K562 (cell line): ENCODE measurements around the gene CAPZB. TPM values are rescaled to one million over a fixed set of nuclear protein-coding genes. Genes with fewer than 3 reads are reported as not detected.
A peak's percentile ranks its signal among the peaks of the same experiment; 100 is the strongest.

ENCODE experiments used
- CREM ChIP-seq: IDR thresholded peaks from 2 replicates; pipeline ENCODE4 v1.6.1; 2014; ENCODE audit warnings: antibody characterized with exemption, low read depth
- E2F3 ChIP-seq: fragments of 250-450 bp; sonication (Bioruptor Pico); IDR thresholded peaks from 2 replicates; pipeline ENCODE4 v1.4.0; 2020; ENCODE audit warnings: mild to moderate bottlenecking
- HDAC1 ChIP-seq, 2 experiments: fragments of 450-650 bp; IDR thresholded peaks; 2 replicates each; pipeline ENCODE4 v1.6.1; 2016 to 2017; ENCODE audit warnings: inconsistent platforms in 1 of 2, mild to moderate bottlenecking in 1 of 2, moderate library complexity in 1 of 2
- HMGN3 ChIP-seq: IDR thresholded peaks from 2 replicates; pipeline ENCODE4 v1.6.1; 2011; ENCODE audit warnings: borderline replicate concordance, low read depth, mild to moderate bottlenecking, mixed read lengths, low read length; ENCODE audit not compliant: insufficient read length; ENCODE audit errors: extremely low read depth
- MAFF ChIP-seq: IDR thresholded peaks from 2 replicates; pipeline ENCODE4 v1.6.1; 2012; ENCODE audit warnings: low read length, improper control_type of control experiment
- MED1 ChIP-seq: sonication (generic); formaldehyde crosslinking; IDR thresholded peaks from 2 replicates; pipeline ENCODE4 v1.8.1; 2023; ENCODE audit warnings: missing genetic modification reagents, borderline replicate concordance
- MEF2D ChIP-seq: conservative IDR thresholded peaks from 2 replicates; pipeline ENCODE4 v1.6.1; 2016; ENCODE audit warnings: low read depth, missing genetic modification characterization, missing compliant biosample characterization
- MITF ChIP-seq: IDR thresholded peaks from 2 replicates; pipeline ENCODE4 v1.6.1; 2014; ENCODE audit warnings: antibody characterized with exemption
- NONO ChIP-seq, 2 experiments: fragments of 200-400 bp in 1 of 2; fragments of 450-650 bp in 1 of 2; formaldehyde crosslinking in 1 of 2; IDR thresholded peaks; 2 replicates each; pipeline ENCODE4 v1.6.1; 2017; ENCODE audit warnings: low read depth in 2 of 2, mild to moderate bottlenecking in 2 of 2, moderate library complexity in 2 of 2, low read length in 1 of 2
- PHF20 ChIP-seq: fragments of 450-650 bp; IDR thresholded peaks from 2 replicates; pipeline ENCODE4 v1.6.1; 2018; ENCODE audit not compliant: partially characterized antibody
- SMARCA4 ChIP-seq: fragments of 450-650 bp; IDR thresholded peaks from 2 replicates; pipeline ENCODE4 v1.6.1; 2016
- ZNF232 ChIP-seq: sonication (generic); formaldehyde crosslinking; IDR thresholded peaks from 2 replicates; pipeline ENCODE4 v1.8.0; 2022; ENCODE audit warnings: mild to moderate bottlenecking, missing genetic modification reagents
- ZNF589 ChIP-seq: fragments of 200-800 bp; sonication (Bioruptor generic); IDR thresholded peaks from 2 replicates; pipeline ENCODE4 v1.6.1; 2016; ENCODE audit warnings: low read depth, missing genetic modification characterization, missing compliant biosample characterization
- ZNF639 ChIP-seq, 2 experiments: fragments of 200-800 bp in 1 of 2; sonication (Bioruptor generic) in 1 of 2; sonication (generic) in 1 of 2; formaldehyde crosslinking in 1 of 2; IDR thresholded peaks in 1 of 2; conservative IDR thresholded peaks in 1 of 2; 2 replicates each; pipeline versions ENCODE4 v1.5.0 to v1.6.1; 2016 to 2020; ENCODE audit warnings: missing compliant biosample characterization in 1 of 2, missing genetic modification characterization in 1 of 2, missing genetic modification reagents in 1 of 2
- polyA plus RNA-seq, 8 experiments: library from polyadenylated mRNA; depleted of rRNA in 4 of 8; stranded (reverse) in 5 of 8; unstranded in 3 of 8; fragments of >200 nt; fragmentation: Nextera tagmentation in 2 of 8; fragmentation: Illumina TruSeq in 1 of 8; extraction: Ambion mirVana in 2 of 8; extraction: Trizol in 1 of 8; gene quantifications; 2 replicates each; pipeline versions ENCODE4 v1.2.1 to v1.2.3, GENCODE V29; 2011 to 2014; ENCODE audit warnings: inconsistent platforms in 1 of 8, missing spikeins in 1 of 8
- total RNA-seq, 7 experiments: library from RNA; depleted of rRNA in 6 of 7; stranded (reverse); fragments of >200 nt in 6 of 7; fragmentation: Illumina TruSeq in 2 of 7; extraction: Trizol in 2 of 7; gene quantifications; 2 replicates each; pipeline versions ENCODE4 v1.2.1 to v1.2.3, GENCODE V29; 2011 to 2021; ENCODE audit warnings: low replicate concordance in 1 of 7

Gene CAPZB
- total and polyA plus RNA-seq, 9 of the 15 experiments (the other 6 are each of a cell fraction or from before 2014, with no cell fraction given), result 57.6 to 297 (median 125) TPM

GRCh38 chr1:19311931-19312781 is 173.2 kb downstream of the CAPZB start, which contains the start of the genes AKR7A2 and SLC66A1 (continued):
- peak in 1 of 2 experiments; percentile 84; a peak in 2 of 4 replicates for TF ChIP-seq ZNF639 (CRISPR knock-in tag; conservative IDR thresholded peaks at IDR 0.05 in 1 of 2, IDR thresholded peaks at IDR 0.05 in 1 of 2)
- TF ChIP-seq MED1 (CRISPR knock-in tag), result no peak
- TF ChIP-seq ZNF589, result peak; percentile 77; the same call in 1 of the 2 replicates
- peak in 1 of 2 experiments; percentile 83; a peak in 2 of 4 replicates for TF ChIP-seq HDAC1 (IDR thresholded peaks at IDR 0.05)
- TF ChIP-seq HMGN3, result peak; percentile 93
- peak; percentile 80 for TF ChIP-seq SMARCA4
- TF ChIP-seq E2F3, result peak; percentile 89
- TF ChIP-seq MITF, result peak; percentile 80; the same call in 1 of the 2 replicates
- TF ChIP-seq PHF20, result no peak
- peak; percentile 88 to 92 for TF ChIP-seq NONO (IDR thresholded peaks at IDR 0.05; ENCODE audit: low read depth in 2 of 2, low read length in 1 of 2)
- no peak for TF ChIP-seq MEF2D (tag)
- TF ChIP-seq MAFF, result no peak
- peak; percentile 62; the same call in 1 of the 2 replicates for TF ChIP-seq ZNF232 (CRISPR knock-in tag)
- TF ChIP-seq CREM, result peak; percentile 76
